SW480 (cell line): Measurements from ENCODE around the gene USP46.

Experiments
- DNase-seq: peaks from one replicate; pipeline ENCODE4 v3.0.0-alpha.2; 2016; ENCODE audit warnings: low spot score

The USP46 gene

DNA sequence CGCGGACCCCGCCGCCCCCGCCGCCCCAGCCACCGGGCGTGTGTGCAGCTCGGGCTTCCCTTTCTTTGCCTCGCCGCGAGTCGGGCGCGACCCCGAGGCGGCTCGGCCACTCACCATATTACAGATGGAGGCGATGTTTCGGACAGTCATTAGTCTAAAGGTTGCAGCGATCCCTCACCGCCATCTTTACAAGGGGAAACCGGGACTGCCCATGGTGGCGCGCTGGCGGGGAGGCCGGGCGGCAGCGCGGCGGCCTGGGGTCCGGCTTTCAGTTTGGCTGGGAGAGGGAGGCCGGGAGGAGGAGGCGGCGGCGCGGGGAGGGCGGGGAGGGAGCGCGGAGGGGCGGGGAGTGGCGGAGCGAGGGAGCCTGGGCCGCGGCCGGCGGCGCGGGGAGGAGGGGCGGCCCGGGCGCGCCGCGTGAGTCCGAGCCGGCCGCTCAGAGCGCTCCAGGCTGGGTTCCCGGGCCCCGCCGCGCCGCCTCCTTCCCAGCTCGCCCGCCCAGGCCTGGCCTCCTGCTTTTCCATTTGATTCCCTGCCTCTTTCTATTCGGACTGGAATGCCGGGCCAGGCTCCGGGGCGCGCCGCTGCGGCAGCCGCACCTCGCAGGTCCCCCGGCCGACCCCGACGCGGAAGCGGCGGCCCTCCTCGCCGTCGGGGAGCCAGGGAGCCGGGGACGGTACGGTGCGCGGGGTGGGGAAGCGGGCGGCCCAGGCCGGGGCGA is at the start of gene USP46:
TSS of gene USP46 (minus strand) at position 301 of the 721 bp plus-strand sequence. CDS start at position 150, 151 bp downstream.
- peak; percentile 57 for DNase-seq

- no peak for DNase-seq
These were observed 45.6 kb upstream of the USP46 start for GRCh38 chr4:52704661-52705060.

DNA sequence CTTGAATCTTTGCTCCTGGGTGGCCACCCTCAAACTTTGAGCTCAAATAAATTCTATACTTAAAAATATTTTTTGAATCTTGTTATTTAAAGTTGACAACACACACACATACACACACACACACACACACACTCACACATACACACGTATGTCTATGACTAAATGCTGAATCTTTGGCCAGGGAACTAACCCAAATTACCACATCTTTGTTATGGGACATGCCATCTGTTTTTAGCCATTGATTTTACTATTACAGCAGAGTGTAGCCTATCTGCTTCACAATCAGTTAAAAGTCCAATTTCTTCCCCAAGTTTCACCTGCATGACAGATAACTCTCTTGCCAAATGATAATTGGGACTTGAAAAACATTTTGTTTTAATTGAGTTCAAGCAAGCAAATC is 45.0 kb upstream of the USP46 start:
- no peak for DNase-seq

DNA sequence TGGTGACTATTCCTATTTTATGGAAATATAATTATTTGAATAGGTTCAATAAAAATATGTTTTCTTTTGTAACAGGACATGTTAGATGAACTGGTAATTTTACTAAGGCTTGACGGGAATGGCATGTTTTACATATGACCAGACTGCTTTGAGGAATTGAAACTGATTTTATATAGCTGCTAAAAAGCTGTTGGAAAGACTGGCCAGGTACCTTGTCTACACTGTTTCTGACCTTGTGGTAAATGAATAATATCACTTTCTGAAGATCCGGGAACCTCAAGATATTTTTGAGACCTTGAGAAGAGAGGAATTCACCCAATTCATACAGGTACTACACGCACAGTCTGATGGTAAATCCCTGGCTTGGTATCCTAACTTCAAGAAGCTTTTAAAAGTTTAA is 42.1 kb upstream of the USP46 start:
- no peak for DNase-seq

- no peak for DNase-seq
These were observed 35.8 kb upstream of the USP46 start for GRCh38 chr4:52694936-52695335.

GRCh38 chr4:52693492-52693891 is 34.4 kb upstream of the USP46 start:
- DNase-seq = no peak

GRCh38 chr4:52689096-52689495 is 30.0 kb upstream of the USP46 start:
- no peak for DNase-seq

- no peak for DNase-seq
These were observed 28.6 kb upstream of the USP46 start for GRCh38 chr4:52687696-52688095.

DNA sequence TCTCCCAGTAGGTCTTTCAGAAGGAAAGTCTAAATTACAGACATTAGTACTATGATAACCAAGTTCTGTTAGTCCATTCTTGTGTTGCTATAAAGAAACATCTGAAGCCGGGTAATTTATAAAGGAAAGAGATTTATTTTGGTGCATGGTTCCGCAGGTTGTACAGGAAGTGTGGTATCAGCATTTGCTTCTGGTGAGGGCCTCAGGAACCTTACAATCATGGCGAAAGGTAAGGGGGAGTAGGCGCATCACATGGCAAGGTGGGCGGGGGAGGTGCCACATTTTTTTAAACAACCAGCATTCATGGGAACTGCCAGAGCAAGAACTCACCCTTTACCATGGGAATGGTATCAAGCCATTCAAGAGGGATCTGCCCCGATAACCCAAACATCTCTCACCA is 26.2 kb upstream of the USP46 start:
- DNase-seq = no peak

- DNase-seq = no peak
These were observed 25.8 kb upstream of the USP46 start for GRCh38 chr4:52684896-52685295.

DNA sequence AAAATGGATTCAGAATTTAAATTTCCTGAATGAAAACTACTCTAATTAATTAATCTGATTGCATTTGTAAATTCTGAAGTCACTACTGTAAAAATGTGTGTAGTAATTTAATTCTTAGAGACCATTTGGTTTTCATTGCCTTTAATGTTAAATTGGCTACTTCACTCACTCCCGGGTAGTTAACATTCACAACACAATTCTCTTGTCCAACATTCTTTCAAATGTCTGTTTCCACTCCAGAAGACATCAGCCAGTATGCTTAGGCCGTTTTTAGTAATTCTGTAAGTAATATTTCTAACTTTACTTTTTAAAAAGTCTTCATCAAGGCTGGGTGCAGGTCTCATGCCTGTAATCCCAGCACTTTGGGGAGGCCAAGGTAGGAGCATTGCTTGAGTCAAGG is 21.3 kb upstream of the USP46 start:
- no peak for DNase-seq

GRCh38 chr4:52676536-52676935 is 17.4 kb upstream of the USP46 start:
- no peak for DNase-seq

DNA sequence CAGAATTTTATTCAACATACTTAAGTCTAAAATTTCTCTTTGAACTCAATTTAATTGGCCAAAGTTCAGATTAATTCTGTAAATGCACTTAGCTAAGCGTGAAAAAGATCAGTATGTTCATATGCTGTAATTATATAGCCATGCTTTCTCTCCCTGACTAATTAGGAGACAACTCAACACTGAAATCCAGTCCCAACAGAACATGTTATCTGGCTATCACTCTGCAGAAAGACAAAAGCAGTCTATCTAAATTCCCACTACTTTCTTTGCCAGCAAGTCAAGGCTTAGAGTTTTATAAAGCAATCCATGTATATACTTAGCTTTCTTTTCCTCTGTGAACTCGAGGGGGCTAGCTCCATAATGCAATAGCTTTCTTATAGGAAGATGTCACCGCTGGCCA is 16.0 kb upstream of the USP46 start:
- no peak for DNase-seq

GRCh38 chr4:52670739-52671138 is 11.6 kb upstream of the USP46 start:
- DNase-seq = no peak

DNA sequence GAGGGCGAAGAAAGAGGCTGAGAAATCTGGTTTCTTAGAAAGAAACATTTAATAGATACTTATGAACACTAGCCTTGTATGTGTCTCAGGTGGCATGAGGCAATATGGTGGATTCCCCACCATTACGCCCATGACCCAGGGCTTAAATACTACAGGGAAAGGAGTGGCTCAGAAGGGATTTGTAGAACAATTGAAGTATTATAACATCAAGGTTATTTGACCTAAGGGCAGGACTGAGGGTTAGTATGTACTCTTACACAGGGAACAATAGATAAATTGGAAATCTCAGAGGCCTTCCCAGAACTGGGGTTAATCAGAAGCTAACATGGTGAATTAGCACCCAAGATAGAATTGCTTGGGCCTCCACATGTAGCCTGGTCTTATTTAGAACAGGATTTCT is 11.0 kb upstream of the USP46 start:
- DNase-seq = no peak

DNA sequence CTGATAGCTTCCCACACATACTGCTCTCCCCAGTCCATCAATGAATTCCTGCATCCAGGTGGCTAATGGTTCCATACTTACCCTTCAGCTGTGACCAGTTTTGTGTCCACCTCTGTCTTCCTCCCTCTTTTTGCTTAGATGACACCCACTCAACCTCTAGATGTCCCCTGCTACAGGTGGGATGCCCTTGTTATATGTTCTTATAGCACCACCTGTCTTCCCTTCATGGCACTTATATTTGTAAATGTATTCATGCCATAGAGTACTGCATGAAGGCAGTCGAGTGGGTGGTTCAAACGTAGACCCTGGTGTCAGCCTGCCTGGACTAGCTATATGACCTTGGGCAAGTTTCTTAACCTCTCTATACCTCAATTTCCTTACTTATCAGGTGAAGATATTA is 6.5 kb upstream of the USP46 start:
- peak; percentile 41 for DNase-seq

- no peak for DNase-seq
These were observed 5.4 kb upstream of the USP46 start for GRCh38 chr4:52664479-52664878.

DNA sequence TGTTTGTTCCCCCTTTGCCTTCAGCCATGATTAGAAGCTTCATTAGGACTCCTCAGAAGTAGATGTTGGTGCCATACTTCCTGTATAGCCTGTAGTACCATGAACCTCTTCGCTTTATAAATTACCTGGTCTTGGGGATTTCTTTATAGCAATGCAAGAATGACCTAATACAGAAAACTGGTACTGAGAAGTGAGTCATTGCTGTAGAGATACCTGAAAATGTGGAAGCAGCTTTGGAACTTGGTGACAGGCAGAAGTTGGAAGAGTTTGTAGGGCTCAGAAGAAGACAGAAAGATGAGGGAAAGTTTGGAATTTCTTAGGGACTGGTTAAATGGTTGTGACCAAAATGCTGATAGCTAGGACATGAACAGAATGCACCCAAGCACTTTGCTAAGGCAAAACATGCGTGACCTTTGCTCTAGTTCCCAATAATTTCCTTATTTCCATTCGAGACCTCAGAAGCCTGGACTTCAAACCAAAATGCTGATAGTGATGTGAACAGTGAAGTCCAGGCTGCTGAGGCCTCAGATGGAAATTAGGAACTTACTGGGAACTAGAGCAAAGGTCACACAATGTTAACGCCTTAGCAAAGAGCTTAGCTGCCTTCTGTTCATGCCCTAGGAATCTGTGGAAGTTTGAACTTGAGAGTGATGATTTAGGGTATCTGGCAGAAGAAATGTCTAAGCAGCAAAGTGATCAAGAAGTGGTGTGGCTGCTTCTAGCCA is 3.0 kb upstream of the USP46 start:
- no peak for DNase-seq

GRCh38 chr4:52660643-52661042 is 1.5 kb upstream of the USP46 start:
- DNase-seq = no peak

DNA sequence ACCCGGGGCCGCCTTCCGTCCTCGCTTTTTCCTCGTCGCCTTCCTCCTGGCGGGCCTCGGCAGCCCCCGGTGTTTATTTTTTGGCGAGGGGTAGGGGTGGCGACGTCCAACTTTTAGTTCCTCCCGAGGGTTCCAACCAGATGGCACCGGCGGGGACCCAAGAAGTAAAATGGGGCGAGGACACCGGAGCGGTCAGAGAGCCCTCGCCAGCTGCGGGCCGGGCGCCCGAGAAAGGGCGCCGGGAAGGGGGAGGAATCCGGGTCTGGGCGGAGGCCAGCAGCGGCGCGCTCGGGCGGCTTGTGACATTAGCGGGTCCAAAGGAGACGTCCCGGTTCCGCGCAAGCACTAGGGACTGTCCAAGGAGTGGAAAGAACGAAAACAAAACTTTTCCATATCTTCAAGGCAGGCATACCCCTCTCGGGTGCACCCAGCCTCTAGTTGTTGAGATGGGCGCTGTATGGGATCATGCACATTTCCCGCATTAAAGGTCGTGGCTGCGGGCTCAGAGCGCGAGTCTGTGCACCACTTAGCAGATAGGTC is 691 bp upstream of the USP46 start:
- DNase-seq = peak; percentile 15

DNA sequence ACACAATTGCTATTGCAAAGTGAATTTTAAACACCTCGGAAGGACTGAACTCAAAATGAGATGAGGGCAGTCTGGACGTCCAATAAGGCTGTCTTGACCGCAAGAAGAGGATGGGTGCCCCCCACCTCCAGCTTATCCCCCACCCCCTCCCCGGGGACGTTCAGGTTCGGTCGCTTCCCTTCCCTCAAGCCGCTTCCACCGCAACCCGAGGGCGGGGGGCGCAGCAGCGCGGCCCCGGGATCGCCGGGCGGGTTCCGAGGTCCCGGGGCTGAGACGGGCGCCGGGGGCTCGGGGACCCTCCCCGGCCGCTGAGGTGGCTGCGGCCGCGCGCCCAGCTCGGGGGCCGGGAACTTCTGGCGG is 480 bp downstream of the USP46 start:
- DNase-seq = no peak

- no peak for DNase-seq
These were observed 1.2 kb downstream of the USP46 start for GRCh38 chr4:52657618-52658501.

- DNase-seq = no peak
These were observed 1.8 kb downstream of the USP46 start for GRCh38 chr4:52657292-52657617.
